SK-N-SH (cell line): ENCODE measurements around the gene VWA3A. TPM values are rescaled to one million over a fixed set of nuclear protein-coding genes. Genes with fewer than 3 reads are reported as not detected.

ENCODE experiments used
- CTCF ChIA-PET: fragments of 300-600, 350-600 bp; formaldehyde crosslinking; extraction: SDS; loops from one replicate; lab custom pipeline; 2021; lab: Yijun Ruan, JAX
- POLR2A ChIA-PET: fragments of 350-600 bp; sonication (Branson Sonifier 250); formaldehyde crosslinking; extraction: SDS; loops from one replicate; lab custom pipeline; 2020; ENCODE audit warnings: antibody characterized with exemption, inconsistent platforms; lab: Yijun Ruan, JAX
- DNase-seq: peaks from one replicate; pipeline ENCODE4 v3.0.0; 2012
- H2AFZ ChIP-seq: fragments of 200-600 bp; sonication (generic); 2 replicates; pipeline ENCODE4 v1.8.1; 2016; ENCODE audit warnings: antibody characterized with exemption, mild to moderate bottlenecking, low read depth
- H3F3A ChIP-seq: fragments of 200-600 bp; sonication (generic); replicated peaks from 2 replicates; pipeline ENCODE3; 2016; ENCODE audit warnings: antibody characterized with exemption, mild to moderate bottlenecking; ENCODE audit not compliant: insufficient read depth
- H3K27ac ChIP-seq, 2 experiments: fragments of 200-500 bp in 1 of 2; fragments of 200-600 bp in 1 of 2; sonication (Bioruptor generic) in 1 of 2; sonication (generic), shearing (Covaris generic) in 1 of 2; 2 replicates each; pipeline versions ENCODE4 v1.5.1 to v1.6.1; 2014 to 2016; ENCODE audit warnings: low read depth in 2 of 2, inconsistent platforms in 1 of 2, low read length in 1 of 2, mild to moderate bottlenecking in 1 of 2, mixed read lengths in 1 of 2
- H3K27me3 ChIP-seq: fragments of 200-600 bp; sonication (generic), shearing (Covaris generic); 2 replicates; pipeline ENCODE4 v1.6.1; 2016; ENCODE audit warnings: mixed run types; ENCODE audit not compliant: insufficient read depth
- H3K36me3 ChIP-seq, 2 experiments: fragments of 200-500 bp in 1 of 2; fragments of 200-600 bp in 1 of 2; sonication (Bioruptor generic) in 1 of 2; sonication (generic) in 1 of 2; replicated peaks in 1 of 2; 2 replicates each; pipeline versions ENCODE3 to v1.5.1; 2014 to 2016; ENCODE audit warnings: low read length in 1 of 2, mild to moderate bottlenecking in 1 of 2; ENCODE audit not compliant: insufficient read depth in 2 of 2, control insufficient read depth in 1 of 2
- H3K4me1 ChIP-seq, 2 experiments: fragments of 200-500 bp in 1 of 2; fragments of 200-600 bp in 1 of 2; sonication (Bioruptor generic) in 1 of 2; sonication (generic), shearing (Covaris generic) in 1 of 2; 2 replicates each; pipeline versions ENCODE4 v1.5.1 to v1.6.1; 2014 to 2016; ENCODE audit warnings: low read depth in 1 of 2, low read length in 1 of 2, mixed run types in 1 of 2; ENCODE audit not compliant: insufficient read depth in 2 of 2, control insufficient read depth in 1 of 2
- H3K4me2 ChIP-seq: fragments of 200-600 bp; sonication (generic), shearing (Covaris generic); 2 replicates; pipeline ENCODE4 v1.6.1; 2017; ENCODE audit warnings: mixed run types
- H3K4me3 ChIP-seq, 2 experiments: fragments of 200-500 bp in 1 of 2; fragments of 200-600 bp in 1 of 2; sonication (Bioruptor generic) in 1 of 2; sonication (generic), shearing (Covaris generic) in 1 of 2; 2 replicates each; pipeline versions ENCODE4 v1.5.1 to v1.8.1; 2014 to 2016; ENCODE audit warnings: low read depth in 2 of 2, inconsistent platforms in 1 of 2, low read length in 1 of 2, mild to moderate bottlenecking in 1 of 2, mixed read lengths in 1 of 2, moderate library complexity in 1 of 2
- H3K79me2 ChIP-seq: fragments of 200-600 bp; sonication (generic); 2 replicates; pipeline ENCODE4 v1.8.1; 2017; ENCODE audit warnings: mild to moderate bottlenecking; ENCODE audit not compliant: insufficient read depth
- H3K9ac ChIP-seq: fragments of 200-600 bp; sonication (generic); 2 replicates; pipeline ENCODE4 v1.6.1; 2017; ENCODE audit warnings: mixed run types
- H3K9me2 ChIP-seq: fragments of 200-600 bp; sonication (generic); 2 replicates; pipeline ENCODE4 v1.6.1; 2017; ENCODE audit warnings: mixed run types
- H3K9me3 ChIP-seq: fragments of 200-600 bp; sonication (generic); 2 replicates; pipeline ENCODE4 v1.6.1; 2017; ENCODE audit warnings: mixed run types, mild to moderate bottlenecking, moderate library complexity
- H4K20me1 ChIP-seq: fragments of 200-600 bp; sonication (generic); 2 replicates; pipeline ENCODE4 v1.6.1; 2017; ENCODE audit warnings: mild to moderate bottlenecking, mixed run types; ENCODE audit not compliant: insufficient read depth
- CHD2 ChIP-seq: fragments of 150-350 bp; IDR thresholded peaks from 2 replicates; pipeline ENCODE4 v1.6.1; 2018; ENCODE audit warnings: low read length; ENCODE audit not compliant: partially characterized antibody
- EZH2phosphoT487 ChIP-seq: fragments of 200-600 bp; sonication (generic); IDR thresholded peaks from 2 replicates; pipeline ENCODE4 v1.6.1; 2017; ENCODE audit warnings: low read depth, mixed run types, mild to moderate bottlenecking, antibody characterized with exemption, moderate library complexity, borderline replicate concordance
- FOSL2 ChIP-seq: IDR thresholded peaks from 2 replicates; pipeline ENCODE4 v1.4.0; 2012; ENCODE audit warnings: low read depth, mild to moderate bottlenecking, moderate library complexity, borderline replicate concordance
- FOXM1 ChIP-seq: IDR thresholded peaks from 2 replicates; pipeline ENCODE4 v1.4.0; 2012; ENCODE audit warnings: low read depth, mild to moderate bottlenecking
- GABPA ChIP-seq: IDR thresholded peaks from 2 replicates; pipeline ENCODE4 v1.4.0; 2012; ENCODE audit warnings: low read depth, mild to moderate bottlenecking
- GATA2 ChIP-seq: sonication (generic); formaldehyde crosslinking; IDR thresholded peaks from 2 replicates; pipeline ENCODE4 v1.5.0; 2020; ENCODE audit warnings: mild to moderate bottlenecking, missing genetic modification reagents
- MEF2A ChIP-seq: IDR thresholded peaks from 2 replicates; pipeline ENCODE4 v1.4.0; 2012; ENCODE audit warnings: low read depth, borderline replicate concordance
- MXI1 ChIP-seq: IDR thresholded peaks from 2 replicates; pipeline ENCODE4 v1.6.1; 2012; ENCODE audit warnings: mild to moderate bottlenecking, low read depth, low read length, improper control_type of control experiment
- NRF1 ChIP-seq: IDR thresholded peaks from 2 replicates; pipeline ENCODE4 v1.6.1; 2012; ENCODE audit warnings: low read depth, mild to moderate bottlenecking, low read length
- RAD21 ChIP-seq: IDR thresholded peaks from 2 replicates; pipeline ENCODE4 v1.6.1; 2012; ENCODE audit warnings: mild to moderate bottlenecking, low read length
- RXRA ChIP-seq: IDR thresholded peaks from 2 replicates; pipeline ENCODE4 v1.4.0; 2012; ENCODE audit warnings: low read depth, mild to moderate bottlenecking, borderline replicate concordance
- TCF12 ChIP-seq: IDR thresholded peaks from 2 replicates; pipeline ENCODE4 v1.4.0; 2012
- YY1 ChIP-seq: IDR thresholded peaks from 2 replicates; pipeline ENCODE4 v1.4.0; 2012; ENCODE audit warnings: low read depth, mild to moderate bottlenecking
- WGBS: methylation state at CpG from one replicate; pipeline ENCODE4 v1.1.6; 2017; ENCODE audit warnings: low lambda C conversion rate; 5-methylcytosine and 5-hydroxymethylcytosine counted together
- polyA plus RNA-seq, 3 experiments: library from polyadenylated mRNA; depleted of rRNA; stranded (reverse); fragments of >200 nt; gene quantifications; 2 replicates each; pipeline ENCODE4 v1.2.3, GENCODE V29; 2012
- TF ChIP-seq, protein P1 (sequence below): IDR thresholded peaks from 2 replicates; pipeline ENCODE4; 2012
- TF ChIP-seq, protein P2 (sequence below): fragments of 150-350 bp; IDR thresholded peaks from 2 replicates; pipeline ENCODE4 v1.6.1; 2016; ENCODE audit warnings: mild to moderate bottlenecking, low read depth, low read length
- TF ChIP-seq, protein P3 (sequence below): fragments of 200-600 bp; sonication (generic); IDR thresholded peaks from 2 replicates; pipeline ENCODE4 v1.6.1; 2017; ENCODE audit warnings: antibody characterized with exemption, mild to moderate bottlenecking, moderate library complexity
- TF ChIP-seq, protein P4 (sequence below): IDR thresholded peaks from 2 replicates; pipeline ENCODE4 v1.4.0; 2012; ENCODE audit warnings: low read depth
- TF ChIP-seq, protein P5 (sequence below): IDR thresholded peaks from 2 replicates; pipeline ENCODE4 v1.4.0; 2012; ENCODE audit warnings: low read depth, borderline replicate concordance

VWA3A gene
- polyA plus RNA-seq, 1 of the 3 experiments (the other 2 are of a cell fraction) = not detected

DNA sequence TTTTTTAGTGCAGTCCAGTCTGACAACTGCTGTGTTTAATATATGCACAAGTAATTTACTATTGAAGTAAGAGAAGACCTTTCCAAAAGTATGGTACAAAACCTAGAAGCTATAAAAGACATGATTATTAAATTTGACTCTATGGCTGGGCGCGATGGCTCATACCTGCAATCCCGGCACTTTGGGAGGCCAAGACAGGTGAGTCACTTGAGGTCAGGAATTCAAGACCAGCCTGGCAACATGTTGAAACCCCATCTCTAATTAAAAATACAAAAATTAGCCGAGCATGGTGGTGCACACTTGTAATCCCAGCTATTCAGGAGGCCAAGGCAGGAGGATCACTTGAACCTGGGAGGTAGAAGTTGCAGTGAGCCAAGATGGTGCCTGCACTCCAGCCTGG is 41.4 kb upstream of the VWA3A start:
- ChIA-PET POLR2A (no interaction called here), CTCF (interaction anchor here (1.4 to 2.1 kb wide), 2 partner anchors 27 to 137 kb away, joined by 3 to 9 read pairs; no protein-coding TSS in a partner anchor)
- no peaks in the 10 kb centered on the region for H3F3A ChIP-seq
- no peak for DNase-seq
- no peak overlapping the region for H3K4me2 ChIP-seq
- H3K79me2 ChIP-seq = no peaks in the 10 kb centered on the region; the same call in 1 of the 2 replicates
- TF ChIP-seq, protein P1, sequence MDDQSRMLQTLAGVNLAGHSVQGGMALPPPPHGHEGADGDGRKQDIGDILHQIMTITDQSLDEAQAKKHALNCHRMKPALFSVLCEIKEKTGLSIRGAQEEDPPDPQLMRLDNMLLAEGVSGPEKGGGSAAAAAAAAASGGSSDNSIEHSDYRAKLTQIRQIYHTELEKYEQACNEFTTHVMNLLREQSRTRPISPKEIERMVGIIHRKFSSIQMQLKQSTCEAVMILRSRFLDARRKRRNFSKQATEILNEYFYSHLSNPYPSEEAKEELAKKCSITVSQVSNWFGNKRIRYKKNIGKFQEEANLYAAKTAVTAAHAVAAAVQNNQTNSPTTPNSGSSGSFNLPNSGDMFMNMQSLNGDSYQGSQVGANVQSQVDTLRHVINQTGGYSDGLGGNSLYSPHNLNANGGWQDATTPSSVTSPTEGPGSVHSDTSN = no peak
- TF ChIP-seq MXI1 = no peak
- no peak for TF ChIP-seq TCF12
- no peak for TF ChIP-seq FOXM1
- TF ChIP-seq, protein P2, sequence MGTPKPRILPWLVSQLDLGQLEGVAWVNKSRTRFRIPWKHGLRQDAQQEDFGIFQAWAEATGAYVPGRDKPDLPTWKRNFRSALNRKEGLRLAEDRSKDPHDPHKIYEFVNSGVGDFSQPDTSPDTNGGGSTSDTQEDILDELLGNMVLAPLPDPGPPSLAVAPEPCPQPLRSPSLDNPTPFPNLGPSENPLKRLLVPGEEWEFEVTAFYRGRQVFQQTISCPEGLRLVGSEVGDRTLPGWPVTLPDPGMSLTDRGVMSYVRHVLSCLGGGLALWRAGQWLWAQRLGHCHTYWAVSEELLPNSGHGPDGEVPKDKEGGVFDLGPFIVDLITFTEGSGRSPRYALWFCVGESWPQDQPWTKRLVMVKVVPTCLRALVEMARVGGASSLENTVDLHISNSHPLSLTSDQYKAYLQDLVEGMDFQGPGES = no peak
- TF ChIP-seq EZH2phosphoT487 = no peak
- TF ChIP-seq FOSL2 = no peak
- no peak for TF ChIP-seq MEF2A
- no peak for TF ChIP-seq NRF1
- no peak for TF ChIP-seq RAD21
- TF ChIP-seq RXRA = no peak
- no peak for TF ChIP-seq GATA2 (CRISPR knock-in tag)
- TF ChIP-seq, protein P3, sequence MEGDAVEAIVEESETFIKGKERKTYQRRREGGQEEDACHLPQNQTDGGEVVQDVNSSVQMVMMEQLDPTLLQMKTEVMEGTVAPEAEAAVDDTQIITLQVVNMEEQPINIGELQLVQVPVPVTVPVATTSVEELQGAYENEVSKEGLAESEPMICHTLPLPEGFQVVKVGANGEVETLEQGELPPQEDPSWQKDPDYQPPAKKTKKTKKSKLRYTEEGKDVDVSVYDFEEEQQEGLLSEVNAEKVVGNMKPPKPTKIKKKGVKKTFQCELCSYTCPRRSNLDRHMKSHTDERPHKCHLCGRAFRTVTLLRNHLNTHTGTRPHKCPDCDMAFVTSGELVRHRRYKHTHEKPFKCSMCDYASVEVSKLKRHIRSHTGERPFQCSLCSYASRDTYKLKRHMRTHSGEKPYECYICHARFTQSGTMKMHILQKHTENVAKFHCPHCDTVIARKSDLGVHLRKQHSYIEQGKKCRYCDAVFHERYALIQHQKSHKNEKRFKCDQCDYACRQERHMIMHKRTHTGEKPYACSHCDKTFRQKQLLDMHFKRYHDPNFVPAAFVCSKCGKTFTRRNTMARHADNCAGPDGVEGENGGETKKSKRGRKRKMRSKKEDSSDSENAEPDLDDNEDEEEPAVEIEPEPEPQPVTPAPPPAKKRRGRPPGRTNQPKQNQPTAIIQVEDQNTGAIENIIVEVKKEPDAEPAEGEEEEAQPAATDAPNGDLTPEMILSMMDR = no peak
- no peaks in the 10 kb centered on the region for H3K9me3 ChIP-seq
- no peaks in the 10 kb centered on the region for H4K20me1 ChIP-seq
- no peak overlapping the region for H3K9ac ChIP-seq
- H2AFZ ChIP-seq = no peak overlapping the region
- H3K4me1 ChIP-seq = no peaks in the 10 kb centered on the region
- no peak overlapping the region for H3K4me3 ChIP-seq
- no peaks in the 10 kb centered on the region for H3K36me3 ChIP-seq
- WGBS = 98% methylated on average over 4 of the region's 4 CpGs
- H3K9me2 ChIP-seq = no peaks in the 10 kb centered on the region
- no peak overlapping the region for H3K27ac ChIP-seq
- no peaks in the 10 kb centered on the region for H3K27me3 ChIP-seq

DNA sequence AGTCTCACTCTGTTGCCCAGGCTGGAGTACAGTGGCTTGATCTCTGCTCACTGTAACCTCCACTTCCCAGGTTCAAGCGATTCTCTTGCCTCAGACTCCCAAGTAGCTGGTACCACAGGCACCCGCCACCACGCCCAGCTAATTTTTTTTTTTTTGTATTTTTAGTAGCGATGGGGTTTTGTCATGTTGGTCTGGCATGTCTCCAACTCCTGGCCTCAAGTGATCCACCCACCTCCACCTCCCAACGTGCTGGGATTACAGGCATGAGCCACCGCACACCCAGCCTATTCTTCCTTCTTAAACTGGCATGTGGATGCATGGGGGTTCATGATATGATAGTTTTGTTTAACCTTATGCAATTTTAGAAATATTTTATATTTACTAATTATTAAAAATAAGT is 39.4 kb upstream of the VWA3A start:
- H3K4me1 ChIP-seq = no peaks in the 10 kb centered on the region
- H3K36me3 ChIP-seq = peaks cover 0 to 4% of the 10 kb centered on the region in 2 experiments
- no peak overlapping the region for H3K9ac ChIP-seq
- CTCF ChIA-PET = interaction anchor here (1.2 kb wide), 1 partner anchor 53 kb away, joined by 3 read pairs; no protein-coding TSS in a partner anchor
- no peaks in the 10 kb centered on the region for H3K27me3 ChIP-seq
- no peaks in the 10 kb centered on the region for H3K9me3 ChIP-seq
- H3K79me2 ChIP-seq = no peaks in the 10 kb centered on the region; the same call in 1 of the 2 replicates
- no peak overlapping the region for H3K4me3 ChIP-seq
- no peaks in the 10 kb centered on the region for H3F3A ChIP-seq
- H4K20me1 ChIP-seq = no peaks in the 10 kb centered on the region
- 95% methylated on average over 6 of the region's 6 CpGs for WGBS
- TF ChIP-seq, protein P4, sequence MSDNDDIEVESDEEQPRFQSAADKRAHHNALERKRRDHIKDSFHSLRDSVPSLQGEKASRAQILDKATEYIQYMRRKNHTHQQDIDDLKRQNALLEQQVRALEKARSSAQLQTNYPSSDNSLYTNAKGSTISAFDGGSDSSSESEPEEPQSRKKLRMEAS = no peak
- no peak for TF ChIP-seq YY1
- TF ChIP-seq CHD2 = no peak
- no peak for TF ChIP-seq FOXM1
- TF ChIP-seq GATA2 (CRISPR knock-in tag) = no peak
- TF ChIP-seq GABPA = no peak
- TF ChIP-seq, protein P5, sequence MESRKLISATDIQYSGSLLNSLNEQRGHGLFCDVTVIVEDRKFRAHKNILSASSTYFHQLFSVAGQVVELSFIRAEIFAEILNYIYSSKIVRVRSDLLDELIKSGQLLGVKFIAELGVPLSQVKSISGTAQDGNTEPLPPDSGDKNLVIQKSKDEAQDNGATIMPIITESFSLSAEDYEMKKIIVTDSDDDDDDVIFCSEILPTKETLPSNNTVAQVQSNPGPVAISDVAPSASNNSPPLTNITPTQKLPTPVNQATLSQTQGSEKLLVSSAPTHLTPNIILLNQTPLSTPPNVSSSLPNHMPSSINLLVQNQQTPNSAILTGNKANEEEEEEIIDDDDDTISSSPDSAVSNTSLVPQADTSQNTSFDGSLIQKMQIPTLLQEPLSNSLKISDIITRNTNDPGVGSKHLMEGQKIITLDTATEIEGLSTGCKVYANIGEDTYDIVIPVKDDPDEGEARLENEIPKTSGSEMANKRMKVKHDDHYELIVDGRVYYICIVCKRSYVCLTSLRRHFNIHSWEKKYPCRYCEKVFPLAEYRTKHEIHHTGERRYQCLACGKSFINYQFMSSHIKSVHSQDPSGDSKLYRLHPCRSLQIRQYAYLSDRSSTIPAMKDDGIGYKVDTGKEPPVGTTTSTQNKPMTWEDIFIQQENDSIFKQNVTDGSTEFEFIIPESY = no peak
- TF ChIP-seq, all 33 proteins: peak for 0
- POLR2A ChIA-PET = no interaction called here
- DNase-seq = no peak
- no peak overlapping the region for H3K27ac ChIP-seq
- no peak overlapping the region for H2AFZ ChIP-seq
- H3K9me2 ChIP-seq = no peaks in the 10 kb centered on the region
- H3K4me2 ChIP-seq = no peak overlapping the region
